ENCODE results near the gene CBX4.

The CBX4 gene

GRCh38 chr17:79813297-79814126, 25.7 kb downstream of the CBX4 start:
- peak overlapping the region; percentile 21 for H3K4me3 ChIP-seq (ENCODE audit: low read depth, low read length)
- in situ Hi-C loops (cut with HindIII; ENCODE audit: low sequenced_read_pairs): no loop called here
- no peak for DNase-seq (ENCODE audit: low read depth)
- TF ChIP-seq CTCF (IDR thresholded peaks at IDR 0.05; ENCODE audit: low read depth, low read length, missing control alignments): no peak

- in situ Hi-C loops (cut with HindIII; ENCODE audit: low sequenced_read_pairs): no loop called here
- H3K4me3 ChIP-seq (ENCODE audit: low read depth, low read length): peak overlapping the region; percentile 30
- no peak for DNase-seq (ENCODE audit: low read depth)
- TF ChIP-seq CTCF (IDR thresholded peaks at IDR 0.05; ENCODE audit: low read depth, low read length, missing control alignments): no peak
Observed at GRCh38 chr17:79812353-79813258, 26.6 kb downstream of the CBX4 start.

- in situ Hi-C loops (cut with HindIII; ENCODE audit: low sequenced_read_pairs): no loop called here
- H3K4me3 ChIP-seq (ENCODE audit: low read depth, low read length): no peak overlapping the region
- DNase-seq (ENCODE audit: low read depth): no peak
- TF ChIP-seq CTCF (IDR thresholded peaks at IDR 0.05; ENCODE audit: low read depth, low read length, missing control alignments): no peak
Observed at GRCh38 chr17:79811868-79812352, 27.3 kb downstream of the CBX4 start.

GRCh38 chr17:79811011-79811867, 28.0 kb downstream of the CBX4 start:
- no peak for DNase-seq (ENCODE audit: low read depth)
- in situ Hi-C loops (cut with HindIII; ENCODE audit: low sequenced_read_pairs): no loop called here
- H3K4me3 ChIP-seq (ENCODE audit: low read depth, low read length): no peak overlapping the region
- TF ChIP-seq CTCF (IDR thresholded peaks at IDR 0.05; ENCODE audit: low read depth, low read length, missing control alignments): peak; percentile 26

- in situ Hi-C loops (cut with HindIII; ENCODE audit: low sequenced_read_pairs): no loop called here
- DNase-seq (ENCODE audit: low read depth): no peak
- H3K4me3 ChIP-seq (ENCODE audit: low read depth, low read length): no peak overlapping the region
- no peak for TF ChIP-seq CTCF (IDR thresholded peaks at IDR 0.05; ENCODE audit: low read depth, low read length, missing control alignments)
Observed at GRCh38 chr17:79810130-79811010, 28.9 kb downstream of the CBX4 start.
